RCC 7860 (cell line): Measurements from ENCODE around the gene STAM.
A peak's percentile ranks its signal among the peaks of the same experiment; 100 is the strongest.

ENCODE experiments used
- DNase-seq: peaks from one replicate; pipeline ENCODE4 v3.0.0-alpha.2; 2015; ENCODE audit warnings: low spot score
- FAIRE-seq: peaks from 2 replicates; lab custom pipeline; 2012; peaks lifted over from hg19 to GRCh38; lab: Jason Lieb, UNC

Gene STAM

DNA sequence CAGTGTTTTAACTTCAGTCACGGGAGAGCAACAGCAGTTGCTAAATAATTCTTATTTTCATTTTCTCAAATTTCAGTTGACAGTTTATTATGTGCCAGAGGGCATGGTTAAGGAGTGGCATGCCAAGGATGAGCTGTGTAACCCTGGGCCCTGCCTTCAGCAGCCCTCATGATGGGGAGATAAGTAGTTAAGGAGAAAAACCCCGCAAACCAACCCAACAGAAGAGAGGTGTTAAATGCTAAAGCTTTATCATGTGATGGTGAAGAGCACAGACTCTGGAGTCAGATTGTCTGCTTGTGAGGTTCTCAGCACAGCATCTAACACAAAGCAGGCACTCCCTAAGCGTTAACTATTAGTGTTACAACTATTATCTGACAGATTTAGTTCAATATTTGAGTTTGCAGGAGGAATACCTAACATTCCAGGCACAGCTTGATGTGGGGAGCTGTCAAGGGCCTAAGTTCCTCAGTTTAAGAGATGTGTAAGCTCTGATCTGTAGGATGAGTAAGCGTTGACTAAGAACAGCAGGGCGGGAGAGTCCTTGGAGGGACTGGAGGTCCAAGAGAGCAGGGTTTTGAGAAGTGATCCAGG, 29.6 kb downstream of the STAM start:
- FAIRE-seq (peak; percentile 98), DNase-seq (peak; percentile 93)

DNA sequence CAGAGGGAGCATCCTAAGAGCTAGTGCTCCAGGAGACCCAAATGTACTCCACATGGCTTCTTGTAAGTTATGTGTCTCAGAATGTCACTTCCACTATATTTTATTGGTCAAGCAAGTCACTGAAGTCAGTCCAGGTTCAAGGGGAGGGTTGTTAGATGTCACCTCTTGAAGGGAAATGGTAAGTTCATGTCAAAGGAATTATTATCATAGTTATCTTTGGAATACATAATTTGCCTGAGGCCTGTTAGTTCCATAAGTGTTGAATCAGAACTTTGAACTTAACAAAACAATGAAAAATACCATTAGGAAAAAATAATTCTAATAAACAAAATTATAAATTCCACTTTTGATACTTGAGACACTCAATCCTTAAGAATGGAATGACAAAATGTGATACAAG, 30.6 kb downstream of the STAM start:
- DNase-seq (no peak), FAIRE-seq (peak; percentile 39)

DNA sequence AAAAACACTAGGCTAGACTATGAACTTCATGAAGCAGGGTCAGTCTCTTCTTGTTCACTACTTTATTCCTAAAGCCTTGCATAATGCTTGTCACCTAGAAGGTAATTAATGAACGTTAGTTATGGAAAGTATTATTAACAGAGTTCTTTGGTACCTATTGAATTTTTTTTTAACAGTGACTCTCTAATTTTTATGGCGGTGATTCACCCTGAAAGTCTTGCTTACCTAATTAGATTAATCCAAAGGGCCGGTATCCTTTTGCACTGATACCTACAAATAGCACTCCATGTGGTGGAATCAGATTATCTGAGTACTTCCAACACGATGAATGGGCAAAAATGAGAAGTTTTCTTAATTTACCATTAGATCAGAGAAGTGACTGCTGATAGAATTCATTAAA, 31.7 kb downstream of the STAM start:
- FAIRE-seq: no peak

DNA sequence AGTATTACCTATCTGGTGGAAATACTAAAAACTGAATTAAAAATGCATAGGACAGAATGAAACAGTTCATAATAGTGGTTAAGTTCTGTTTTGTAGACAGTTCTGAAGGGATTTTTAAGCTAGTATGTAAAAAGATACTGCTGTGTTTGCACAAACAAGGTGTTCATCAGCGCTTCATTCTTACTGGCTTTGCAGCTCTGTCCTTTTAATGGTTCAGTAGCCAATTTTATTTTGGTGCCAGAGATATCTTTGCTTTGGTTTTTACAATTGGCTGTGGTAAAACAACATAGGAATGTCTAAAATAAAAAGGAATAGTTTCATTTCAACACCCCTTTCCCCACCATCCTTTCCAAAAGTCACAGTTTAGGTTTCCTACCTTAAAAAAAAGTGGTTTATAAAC, 33.0 kb downstream of the STAM start:
- no peak for DNase-seq
- no peak for FAIRE-seq

More for the DNA sequence above, 31.7 kb downstream of the STAM start:
- DNase-seq: no peak

DNA sequence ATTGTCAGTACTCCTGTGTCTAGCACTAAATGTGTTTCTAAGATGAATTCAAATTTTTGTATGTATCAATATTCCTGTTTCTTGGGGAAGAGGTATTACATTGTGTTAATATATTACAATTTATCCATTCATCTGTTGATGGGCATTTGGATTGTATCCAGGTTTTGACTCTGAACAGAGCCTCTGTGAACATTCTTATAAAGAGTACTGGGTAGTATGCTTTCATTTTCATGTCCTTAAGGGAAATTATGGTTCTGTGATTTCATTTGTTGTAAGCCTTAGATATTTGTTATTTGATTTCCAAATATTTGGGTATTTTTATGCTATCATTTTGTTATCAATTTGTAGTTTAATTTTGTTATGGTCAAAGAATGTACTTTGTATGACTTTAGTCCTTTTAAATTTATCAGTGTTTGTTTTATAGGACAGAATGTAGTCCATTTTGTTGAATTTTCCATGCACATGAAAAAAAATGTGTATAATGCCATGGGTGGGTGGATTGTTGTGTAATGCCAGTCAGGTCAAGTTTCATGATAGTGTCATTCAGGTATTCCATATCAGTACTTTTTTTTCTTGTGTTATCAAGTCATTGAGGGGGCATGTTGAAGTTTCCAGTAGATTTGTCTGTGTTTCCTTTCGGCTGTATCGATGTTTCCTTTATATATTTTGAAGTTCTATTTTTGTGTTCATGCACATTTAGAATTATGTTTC, 38.4 kb downstream of the STAM start:
- DNase-seq (no peak), FAIRE-seq (peak; percentile 60)

DNA sequence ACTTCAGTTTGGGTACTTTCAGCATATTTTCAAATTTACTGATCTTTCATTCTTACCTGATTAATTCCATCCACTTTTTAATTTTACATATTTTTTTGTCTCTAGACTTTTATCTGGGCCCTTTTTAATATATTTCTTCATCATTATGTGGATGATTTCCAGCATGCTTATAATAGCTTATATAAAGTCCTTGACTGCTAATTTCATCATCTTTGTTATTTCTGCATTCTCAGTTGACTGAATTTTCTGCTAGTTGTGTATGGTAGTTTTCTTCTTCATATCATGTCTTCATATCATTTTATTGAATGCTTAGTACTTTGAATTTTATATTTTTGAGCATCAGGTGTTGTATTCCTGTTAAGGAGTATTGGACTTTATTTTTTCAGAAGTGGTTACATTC, 39.6 kb downstream of the STAM start:
- DNase-seq (no peak), FAIRE-seq (no peak)

DNA sequence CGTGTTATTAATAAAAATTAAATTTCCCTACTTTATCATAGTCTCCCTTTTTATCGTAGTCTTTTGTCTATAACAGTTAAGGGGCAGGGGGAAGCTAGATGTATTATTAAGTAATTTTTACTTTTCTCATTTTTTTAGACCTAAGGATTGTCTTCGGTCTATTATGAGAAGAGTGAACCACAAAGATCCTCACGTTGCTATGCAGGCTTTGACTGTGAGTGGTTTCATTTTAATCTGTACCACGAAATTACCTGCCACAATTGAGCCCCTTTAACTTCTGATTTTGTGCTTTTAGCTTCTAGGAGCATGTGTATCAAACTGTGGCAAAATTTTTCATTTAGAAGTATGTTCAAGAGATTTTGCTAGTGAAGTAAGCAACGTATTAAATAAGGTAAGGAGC, 40.6 kb downstream of the STAM start:
- DNase-seq (no peak), FAIRE-seq (no peak)

DNA sequence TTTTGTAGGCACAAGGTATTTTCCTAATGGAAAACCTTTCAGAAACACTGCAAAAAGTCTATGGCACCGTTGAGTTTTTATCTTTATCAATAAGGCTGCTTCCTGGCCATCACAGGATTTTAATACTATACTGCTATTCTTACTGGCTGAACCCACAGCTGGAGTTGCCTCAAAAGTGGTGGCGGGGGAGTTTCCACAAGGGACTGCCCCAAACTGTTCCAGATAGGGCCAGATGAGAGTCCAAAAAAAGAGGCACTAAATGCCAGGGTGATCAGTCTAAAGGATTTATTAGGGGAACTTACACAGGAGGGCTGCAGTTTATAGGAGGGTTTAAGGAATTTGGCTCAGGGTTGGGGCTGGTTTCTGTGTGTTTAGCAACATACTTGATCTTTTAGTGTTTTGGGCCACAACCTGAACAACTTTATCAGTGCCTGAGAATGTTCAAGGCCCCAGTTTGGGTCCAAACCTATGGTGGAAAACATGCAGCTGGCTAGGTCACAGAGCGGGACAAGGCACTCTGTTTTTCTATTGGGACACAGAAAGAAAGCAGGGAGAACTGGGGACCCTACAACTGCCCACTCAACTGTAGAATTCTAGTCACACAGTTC, 41.4 kb downstream of the STAM start:
- FAIRE-seq (no peak), DNase-seq (no peak)

DNA sequence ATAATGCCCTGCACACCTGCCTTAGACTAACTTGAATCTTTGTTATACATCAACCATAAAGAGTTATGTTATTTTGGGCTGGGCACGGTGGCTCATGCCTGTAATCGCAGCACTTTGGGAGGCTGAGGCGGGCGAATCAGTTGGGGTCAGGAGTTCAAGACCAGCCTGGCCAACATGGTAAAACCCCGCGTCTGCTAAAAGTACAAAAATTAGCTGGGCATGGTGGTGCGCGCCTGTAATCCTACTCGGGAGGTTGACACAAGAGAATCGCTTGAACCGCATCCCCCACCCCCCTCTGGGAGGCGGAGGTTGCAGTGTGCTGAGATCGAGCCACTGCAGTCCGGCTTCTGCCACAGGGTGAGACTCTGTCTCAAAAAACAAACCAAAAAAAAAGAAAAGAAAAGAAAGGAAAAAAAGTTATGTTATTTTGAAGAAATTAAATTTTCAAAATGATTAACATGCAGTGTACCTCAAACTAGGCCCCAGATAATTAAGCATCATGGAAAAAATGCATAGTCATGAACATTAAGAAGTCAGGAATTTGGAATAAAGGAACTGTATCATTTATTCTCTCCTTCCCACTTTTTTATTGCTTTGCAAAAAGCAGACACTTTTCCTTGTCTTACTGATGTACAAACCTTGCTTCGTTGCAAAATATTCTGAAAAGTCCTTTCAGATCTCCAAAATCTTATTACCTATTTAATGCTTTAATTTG, 43.3 kb downstream of the STAM start:
- DNase-seq (no peak), FAIRE-seq (no peak)

DNA sequence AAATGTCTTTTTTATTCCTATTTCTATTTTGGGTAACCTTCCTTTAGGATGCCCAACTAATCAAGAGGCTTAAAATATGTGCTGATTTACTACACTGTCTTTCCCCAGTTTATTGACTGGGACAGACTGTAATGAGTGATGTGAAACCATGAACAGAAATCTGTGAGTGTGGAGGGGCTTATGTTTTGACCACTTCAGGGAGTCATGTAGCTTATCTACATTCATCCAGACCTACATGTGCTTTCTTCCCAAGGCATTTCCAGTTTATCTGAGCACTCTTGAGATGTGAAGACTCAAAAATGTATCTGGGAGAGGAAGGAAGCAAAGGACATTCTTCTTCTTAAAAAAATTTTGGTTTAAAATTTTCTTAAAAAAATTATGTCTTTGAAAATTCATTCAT, 45.2 kb downstream of the STAM start:
- no peak for DNase-seq
- no peak for FAIRE-seq

DNA sequence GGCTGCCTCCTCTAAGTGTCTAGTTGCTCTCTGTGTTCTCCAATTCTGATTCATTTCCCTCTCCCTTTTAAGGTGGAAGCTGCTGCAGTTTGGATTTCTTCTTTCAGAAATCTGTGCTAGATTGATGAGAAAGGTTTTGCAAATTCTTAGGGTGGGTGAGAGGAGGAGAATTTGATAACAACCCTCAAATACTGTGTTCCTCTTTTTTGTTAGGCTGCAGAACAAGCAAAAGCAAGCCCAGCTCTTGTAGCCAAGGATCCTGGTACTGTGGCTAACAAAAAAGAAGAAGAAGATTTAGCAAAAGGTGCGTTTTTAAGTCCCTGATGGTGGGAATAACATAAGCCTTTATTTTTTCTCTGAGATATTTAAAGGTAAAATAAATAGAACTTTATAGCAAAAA, 49.1 kb downstream of the STAM start:
- FAIRE-seq (no peak), DNase-seq (no peak)

DNA sequence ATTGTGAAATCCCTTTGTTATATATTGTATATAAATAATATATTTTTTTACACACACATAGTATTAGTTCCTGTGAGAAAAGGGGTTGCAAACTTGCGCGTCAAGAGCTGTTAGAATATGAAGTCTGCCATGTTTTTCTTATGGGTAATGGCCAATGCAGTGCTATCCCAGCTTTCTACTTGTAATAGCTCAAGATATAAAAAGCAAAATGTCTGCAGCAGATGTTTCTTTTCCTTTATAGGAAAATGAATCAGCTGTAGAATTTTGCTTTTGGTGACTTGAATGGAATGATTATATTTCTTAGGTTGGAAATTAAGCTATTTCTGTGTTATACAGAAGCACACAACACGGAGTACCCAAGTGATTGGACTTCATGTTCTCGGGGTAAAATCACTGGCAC, 54.7 kb downstream of the STAM start:
- DNase-seq (no peak), FAIRE-seq (no peak)

DNA sequence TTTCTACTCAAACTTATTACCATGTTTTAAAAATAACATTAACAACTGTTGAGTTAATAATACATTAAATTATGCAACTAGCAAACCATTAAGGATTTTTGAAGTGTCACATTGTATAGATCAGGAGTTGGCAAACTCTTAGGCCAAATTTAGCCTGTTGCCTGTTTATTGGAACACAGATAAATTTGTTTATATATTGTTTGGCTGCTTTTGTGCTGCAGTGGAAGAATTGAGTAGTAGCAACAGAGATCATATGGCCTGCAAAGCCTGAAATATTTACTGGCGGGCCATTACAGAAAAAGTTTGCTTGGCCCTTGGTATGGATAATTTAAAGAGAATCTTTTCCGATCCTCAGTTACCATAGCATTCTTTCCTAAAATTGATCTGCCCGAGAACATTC, 57.4 kb downstream of the STAM start:
- FAIRE-seq (no peak), DNase-seq (no peak)

DNA sequence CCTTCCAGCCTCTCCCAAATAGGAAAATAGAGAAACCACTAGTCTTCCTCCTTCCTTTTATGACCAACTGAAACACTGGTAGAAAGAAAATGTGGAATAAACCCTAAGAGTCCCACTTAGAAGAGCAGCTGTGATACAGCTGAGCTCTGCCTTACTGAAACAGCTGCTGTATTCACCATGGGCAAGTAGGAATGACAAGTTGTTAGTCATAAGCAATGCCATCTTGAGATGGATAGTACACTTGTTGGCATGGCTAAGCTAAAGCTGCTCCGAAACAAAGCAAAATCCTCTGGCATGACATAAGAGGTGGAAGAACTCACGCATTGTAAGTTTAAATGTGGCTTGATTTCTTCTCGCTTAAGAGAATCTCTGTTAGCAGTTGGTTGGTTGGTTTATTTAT, 59.8 kb downstream of the STAM start:
- FAIRE-seq: no peak

DNA sequence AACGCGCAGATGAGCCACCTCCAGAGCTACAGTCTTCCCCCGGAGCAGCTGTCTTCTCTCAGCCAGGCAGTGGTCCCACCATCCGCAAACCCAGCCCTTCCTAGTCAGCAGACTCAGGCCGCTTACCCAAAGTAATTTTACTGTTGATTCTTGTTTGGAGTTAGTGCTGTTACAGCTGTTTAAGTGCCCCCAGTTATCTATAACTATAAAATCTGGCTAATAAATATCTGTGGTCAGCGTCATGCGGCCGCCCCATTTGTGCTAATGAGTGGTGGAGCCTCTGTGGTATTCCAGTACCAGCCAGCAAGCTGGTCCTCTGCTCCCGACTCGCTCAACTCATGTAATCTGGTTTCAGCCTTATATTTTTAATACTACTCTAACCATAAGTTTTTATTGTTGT, 64.9 kb downstream of the STAM start:
- no peak for FAIRE-seq
- no peak for DNase-seq

More for the DNA sequence above, 59.8 kb downstream of the STAM start:
- no peak for DNase-seq

DNA sequence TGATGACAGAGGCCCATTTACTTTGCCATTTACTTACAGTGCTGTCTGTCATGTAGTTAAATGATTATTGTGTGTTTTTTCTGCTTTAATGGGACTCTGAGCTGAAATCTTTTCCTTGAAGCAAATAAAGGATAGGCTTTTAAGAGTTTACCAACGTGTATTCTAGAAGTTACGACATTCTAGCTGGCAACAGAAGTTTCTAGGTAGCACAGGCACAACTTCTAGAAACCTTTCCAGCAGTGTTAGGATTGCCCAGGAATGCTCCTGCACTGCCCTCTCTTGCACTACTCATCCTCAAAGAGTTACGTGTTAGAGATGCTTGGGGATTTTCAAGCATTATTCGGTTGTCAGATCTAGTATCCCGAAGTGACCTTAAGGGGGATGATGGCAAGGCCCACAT, 65.5 kb downstream of the STAM start:
- DNase-seq: no peak
- no peak for FAIRE-seq

DNA sequence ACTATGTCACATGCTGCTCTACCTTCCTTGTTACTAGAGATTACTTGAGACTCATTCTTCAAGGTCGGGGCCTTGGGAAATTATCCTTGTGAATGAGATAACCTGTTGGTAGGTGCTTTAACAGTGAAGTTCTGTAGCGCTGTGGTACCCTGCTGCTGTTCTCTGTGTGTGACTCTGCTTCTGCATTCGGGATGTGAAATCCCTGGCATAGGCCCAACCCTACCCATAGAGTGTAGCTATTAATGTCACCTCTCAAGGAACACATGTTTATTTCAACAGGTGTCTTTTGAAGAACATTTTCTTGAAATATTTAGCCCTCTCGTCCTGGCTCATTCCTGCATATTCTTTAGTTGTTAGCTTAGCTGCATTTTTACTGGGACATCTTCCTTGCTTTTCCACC, 66.2 kb downstream of the STAM start:
- FAIRE-seq (no peak), DNase-seq (no peak)

DNA sequence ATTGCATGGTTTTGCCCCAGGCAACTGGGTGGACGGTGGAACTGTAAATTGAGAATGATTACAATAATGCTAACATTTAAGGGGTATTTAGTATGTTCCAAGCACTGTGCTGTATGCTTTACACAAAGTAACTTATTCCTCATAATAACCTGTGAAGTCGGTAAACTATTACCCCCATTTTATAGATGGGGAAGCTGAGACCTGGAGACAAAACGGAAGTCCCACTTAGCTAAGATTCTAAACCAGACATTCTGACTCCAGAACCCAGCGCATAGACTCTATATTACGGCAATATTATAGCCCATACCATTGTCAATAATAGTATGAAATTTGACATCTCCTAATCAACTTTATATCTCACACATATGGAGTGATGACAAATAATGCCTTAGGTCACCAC, 68.1 kb downstream of the STAM start:
- no peak for DNase-seq
- no peak for FAIRE-seq

DNA sequence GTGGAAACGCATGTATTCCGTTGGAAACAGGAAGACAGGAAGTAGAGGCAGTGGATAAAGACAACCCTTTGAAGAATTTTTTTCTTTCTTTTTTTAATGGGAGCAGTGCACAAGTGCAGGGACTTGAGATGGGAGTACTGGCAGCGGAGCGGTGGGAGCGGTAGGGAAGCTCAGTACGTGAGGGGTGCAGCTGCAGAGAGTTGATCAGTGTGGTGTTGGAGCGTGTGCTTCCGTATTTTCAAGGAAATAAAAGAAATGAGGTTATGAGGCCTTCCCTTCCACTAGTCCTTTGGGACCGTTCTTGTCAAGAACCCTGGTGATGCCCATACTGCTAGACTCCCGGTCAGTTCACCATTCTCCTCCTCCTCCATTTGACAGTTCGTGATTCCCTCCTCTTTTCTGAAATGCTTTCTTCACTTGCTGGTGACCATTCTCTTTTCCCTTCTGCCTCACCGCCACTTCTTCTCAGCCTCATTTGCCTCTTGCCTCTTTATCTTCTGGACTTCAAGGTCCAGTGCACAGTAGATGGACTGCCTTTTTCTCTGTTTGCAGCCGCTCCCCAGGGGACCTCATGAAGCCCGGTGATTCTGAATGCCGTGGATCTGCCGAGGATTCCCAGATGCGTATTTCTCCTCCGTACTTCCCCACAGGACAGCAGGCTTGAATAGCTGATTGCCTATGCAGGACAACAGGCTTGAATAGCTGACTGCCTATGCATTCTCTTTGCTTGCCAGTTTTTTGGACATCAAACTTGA, 68.9 kb downstream of the STAM start:
- DNase-seq: no peak
- FAIRE-seq: no peak

DNA sequence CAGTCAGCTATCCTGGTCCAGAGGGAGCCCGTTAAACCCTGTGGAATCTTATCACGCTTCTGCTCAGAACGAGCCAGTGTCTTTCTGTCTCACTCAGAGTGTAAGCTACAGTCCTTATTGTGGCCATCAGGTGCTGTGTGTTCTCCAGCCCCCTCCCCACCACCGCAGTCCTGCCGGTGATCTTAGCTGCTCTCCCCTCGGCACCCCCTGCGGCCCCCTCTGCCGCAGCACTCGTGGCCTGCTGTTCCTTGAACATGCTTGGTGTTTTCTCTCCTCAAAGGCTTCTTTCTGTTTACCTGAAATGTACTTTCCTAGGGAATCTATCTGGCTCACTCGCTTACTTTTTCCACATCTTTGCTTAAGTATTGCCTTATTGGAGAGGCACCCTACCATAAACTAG, 69.8 kb downstream of the STAM start:
- no peak for FAIRE-seq

DNA sequence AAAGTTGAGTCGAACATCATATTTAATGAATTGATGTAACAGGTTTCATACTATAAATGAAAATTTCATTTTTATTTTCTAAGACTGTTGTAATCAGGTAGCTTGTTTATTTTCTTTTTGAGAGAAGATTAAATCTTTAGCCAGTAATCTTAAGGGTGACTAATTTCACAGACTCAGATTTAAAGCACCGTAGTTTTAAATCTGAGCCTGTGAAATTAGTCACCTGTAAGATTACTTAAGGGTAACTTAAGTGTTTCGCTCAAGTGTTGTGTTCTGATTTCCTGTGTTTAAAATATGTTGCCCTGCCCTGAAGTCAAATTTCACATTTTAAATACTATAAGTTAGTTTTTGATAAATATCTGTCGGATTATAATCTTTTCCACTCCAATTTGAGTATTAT, 72.2 kb downstream of the STAM start:
- no peak for FAIRE-seq
- no peak for DNase-seq

More for the DNA sequence above, 69.8 kb downstream of the STAM start:
- no peak for DNase-seq
